Fibroblast of peridontal ligament (primary cell): Measurements from ENCODE around the gene KCNG2.

ENCODE experiments used
- DNase-seq: peaks from one replicate; pipeline ENCODE4 v3.0.0-alpha.2; 2010; ENCODE audit errors: extremely low read depth

The KCNG2 gene

DNA sequence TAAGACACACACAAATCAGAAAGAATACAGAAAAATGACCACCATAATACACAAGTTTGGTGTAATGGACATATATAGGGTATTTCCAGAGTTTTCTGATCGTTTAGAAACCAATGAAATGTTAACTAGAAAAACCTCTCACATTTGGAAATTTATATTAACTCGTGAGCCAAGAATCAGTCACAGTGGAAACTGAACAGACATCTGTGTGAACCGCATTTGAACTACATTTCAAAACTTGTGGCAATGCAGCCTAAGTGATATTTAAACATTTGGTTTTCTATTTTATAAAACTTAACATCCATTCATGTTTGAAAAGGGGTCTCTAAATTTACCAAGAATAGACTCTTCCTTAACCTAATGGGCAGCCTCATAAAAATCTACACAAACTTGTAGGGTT, 29.0 kb upstream of the KCNG2 start:
- no peak for DNase-seq

- DNase-seq: no peak
These were observed 27.8 kb upstream of the KCNG2 start for GRCh38 chr18:79769698-79770500.

DNA sequence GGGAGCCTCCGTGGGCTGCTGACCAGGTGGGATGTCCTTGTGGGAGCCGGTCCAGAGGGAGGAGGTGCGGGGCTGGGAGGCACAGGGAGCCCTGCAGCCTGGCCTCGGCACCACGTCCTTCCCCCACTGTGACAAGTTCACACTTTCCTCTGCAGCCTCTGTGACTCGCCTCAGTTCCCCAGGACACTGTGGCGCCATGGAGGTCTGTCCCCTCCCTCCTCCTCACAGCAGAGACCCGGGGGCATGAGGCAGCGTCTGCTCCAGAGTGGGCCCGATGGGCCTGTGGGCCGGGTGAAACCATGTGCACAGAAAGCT, 27.3 kb upstream of the KCNG2 start:
- no peak for DNase-seq

DNA sequence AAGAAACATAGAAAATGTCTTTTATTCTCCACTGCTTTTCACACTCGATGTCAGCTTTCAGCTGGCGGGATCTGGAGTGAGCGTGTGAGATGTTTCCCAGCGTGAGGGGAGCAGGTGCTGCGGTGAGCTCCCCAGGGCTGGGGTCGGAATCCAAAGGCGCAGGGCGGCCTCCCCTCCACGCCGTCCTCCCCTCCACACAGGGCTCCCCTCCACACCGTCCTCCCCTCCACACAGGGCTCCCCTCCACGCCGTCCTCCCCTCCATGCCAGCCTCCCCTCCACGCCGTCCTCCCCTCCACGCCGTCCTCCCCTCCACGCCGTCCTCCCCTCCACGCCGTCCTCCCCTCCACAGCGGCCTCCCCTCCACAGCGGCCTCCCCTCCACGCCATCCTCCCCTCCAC, 26.9 kb upstream of the KCNG2 start:
- no peak for DNase-seq

GRCh38 chr18:79771446-79772107, 26.2 kb upstream of the KCNG2 start:
- DNase-seq: no peak

GRCh38 chr18:79772108-79772864, 25.5 kb upstream of the KCNG2 start:
- no peak for DNase-seq

GRCh38 chr18:79772865-79773696, 24.7 kb upstream of the KCNG2 start:
- no peak for DNase-seq

GRCh38 chr18:79774111-79774510, 23.6 kb upstream of the KCNG2 start:
- no peak for DNase-seq

DNA sequence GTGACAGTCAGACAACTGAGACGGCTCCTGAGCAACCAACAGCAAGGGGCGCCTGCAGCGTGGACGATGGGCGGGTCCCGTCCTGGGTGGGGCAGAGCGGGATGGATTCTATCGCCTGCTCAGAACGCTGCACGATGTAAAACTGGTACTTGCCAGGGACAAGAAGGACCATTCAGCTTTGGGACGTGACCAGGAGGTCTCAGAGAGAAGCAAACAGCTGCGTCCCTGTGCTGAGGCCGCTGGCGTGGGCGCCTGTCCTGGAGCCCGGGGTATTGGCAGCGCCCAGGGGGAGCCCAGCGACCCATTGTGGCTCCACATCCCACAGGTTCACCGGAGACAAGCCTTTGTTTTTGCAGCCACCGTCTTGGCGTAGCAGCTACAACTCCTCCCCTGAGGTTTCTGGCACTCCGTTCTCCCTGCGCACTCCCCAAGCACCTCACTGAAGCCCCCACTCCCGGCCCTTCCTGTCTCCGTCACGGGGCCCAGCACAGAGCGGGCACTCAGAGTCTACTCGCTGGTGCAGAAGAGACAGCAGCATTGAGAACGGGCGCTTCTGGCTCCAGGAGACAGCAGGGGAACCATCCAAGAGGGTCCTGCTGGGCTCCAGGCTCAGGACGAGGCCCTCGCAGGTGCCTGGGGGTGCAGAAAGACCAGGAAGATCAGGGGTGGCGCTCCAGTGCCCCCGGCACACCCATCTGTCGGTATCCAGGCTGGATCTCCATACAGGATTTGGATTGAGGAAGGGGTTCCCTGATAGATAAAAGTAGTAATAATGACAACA, 22.1 kb upstream of the KCNG2 start:
- no peak for DNase-seq

DNA sequence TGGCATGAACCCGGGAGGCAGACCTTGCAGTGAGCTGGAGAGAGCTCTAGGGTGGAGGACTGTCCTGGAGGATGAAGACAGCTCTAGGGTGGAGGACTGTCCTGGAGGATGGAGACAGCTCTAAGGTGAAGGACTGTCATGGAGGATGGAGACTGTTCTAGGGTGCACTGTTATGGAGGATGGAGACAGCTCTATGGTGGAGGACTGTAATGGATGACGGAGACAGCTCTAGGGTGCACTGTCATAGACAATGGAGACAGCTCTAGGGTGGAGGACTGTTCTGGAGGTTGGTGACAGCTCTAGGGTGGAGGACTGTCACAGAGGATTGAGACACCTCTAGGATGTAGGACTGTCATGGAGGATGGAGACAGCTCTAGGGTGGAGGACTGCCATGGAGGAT, 21.1 kb upstream of the KCNG2 start:
- DNase-seq: no peak

DNA sequence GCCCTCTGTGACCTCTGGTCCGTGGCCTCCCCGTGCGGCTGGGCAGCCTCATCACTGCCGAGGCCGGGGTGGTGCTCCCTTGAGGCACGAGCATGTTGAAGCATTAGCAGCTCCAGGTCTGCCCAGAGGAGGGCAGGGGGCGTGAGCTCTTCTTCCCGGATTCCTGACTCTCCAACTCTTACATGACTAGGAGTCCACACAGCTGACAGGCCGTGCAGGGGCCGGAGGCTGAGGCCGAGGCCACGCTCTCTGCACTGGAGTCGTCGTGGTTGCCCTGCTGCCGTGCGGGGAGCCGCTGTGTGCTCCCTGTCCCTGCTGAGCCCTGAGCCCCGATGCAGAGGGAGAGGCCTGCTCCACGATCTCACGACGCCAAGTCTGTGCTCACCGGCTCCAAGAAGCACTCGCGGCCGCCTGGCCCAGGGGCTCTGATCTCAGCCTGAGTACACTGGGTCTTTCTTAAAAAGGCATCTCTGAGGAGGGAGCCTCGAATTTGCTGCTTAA, 19.4 kb upstream of the KCNG2 start:
- DNase-seq: no peak

DNA sequence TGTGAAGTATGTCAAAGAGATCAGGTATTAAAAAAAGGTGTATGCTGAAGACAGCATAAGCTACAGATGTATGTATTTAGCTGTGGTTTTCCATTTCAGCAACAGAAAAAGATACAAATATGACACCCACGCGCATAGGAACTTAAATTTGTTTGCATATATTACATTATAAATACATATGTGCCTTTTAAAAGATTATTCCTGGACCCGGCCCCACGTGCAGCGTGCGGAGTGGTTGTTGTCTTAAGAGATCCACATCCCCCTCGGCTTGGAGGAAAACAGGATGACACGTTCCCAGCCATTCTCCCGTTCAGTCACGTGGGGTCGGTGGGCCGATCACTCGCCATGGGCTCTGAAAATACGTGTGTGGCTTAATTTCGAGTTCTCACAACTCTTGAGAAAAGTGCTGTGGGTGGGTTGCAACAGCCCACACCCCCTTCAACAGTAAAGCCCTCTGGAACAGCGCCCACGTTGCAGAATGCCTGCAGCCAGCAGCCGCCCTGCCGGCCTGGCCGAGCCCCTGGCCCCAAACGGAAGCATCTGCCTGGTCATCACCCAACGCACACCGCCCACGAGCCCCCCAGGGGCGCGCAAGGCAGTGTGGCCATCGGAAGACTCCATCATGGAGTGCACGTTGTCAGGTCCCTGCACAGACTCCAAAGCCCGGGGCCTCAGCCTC, 18.6 kb upstream of the KCNG2 start:
- no peak for DNase-seq

DNA sequence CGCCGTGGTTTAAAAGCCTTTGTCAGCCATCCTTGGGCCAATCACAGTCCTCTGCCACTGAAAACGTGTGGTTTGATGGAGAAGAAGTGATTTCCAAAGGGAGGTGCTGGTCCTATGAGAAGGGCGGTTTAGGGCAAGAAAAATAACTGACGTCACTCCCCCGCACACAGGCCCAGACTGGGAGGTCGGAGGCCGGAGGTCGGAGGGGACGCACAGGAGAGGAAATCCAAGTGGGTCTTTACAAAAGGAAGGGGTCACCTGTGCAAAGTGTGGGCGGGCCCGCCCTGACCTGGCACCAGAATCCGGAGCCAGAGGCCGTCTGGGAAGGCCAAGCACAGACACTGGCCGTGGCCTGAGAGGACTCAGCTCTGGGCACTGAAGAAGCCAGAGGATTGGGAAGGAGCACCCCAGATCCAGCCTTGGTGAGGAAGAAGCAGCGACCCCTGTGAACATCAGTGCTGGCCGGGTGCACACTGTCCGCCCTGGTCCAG, 18.0 kb upstream of the KCNG2 start:
- DNase-seq: no peak

DNA sequence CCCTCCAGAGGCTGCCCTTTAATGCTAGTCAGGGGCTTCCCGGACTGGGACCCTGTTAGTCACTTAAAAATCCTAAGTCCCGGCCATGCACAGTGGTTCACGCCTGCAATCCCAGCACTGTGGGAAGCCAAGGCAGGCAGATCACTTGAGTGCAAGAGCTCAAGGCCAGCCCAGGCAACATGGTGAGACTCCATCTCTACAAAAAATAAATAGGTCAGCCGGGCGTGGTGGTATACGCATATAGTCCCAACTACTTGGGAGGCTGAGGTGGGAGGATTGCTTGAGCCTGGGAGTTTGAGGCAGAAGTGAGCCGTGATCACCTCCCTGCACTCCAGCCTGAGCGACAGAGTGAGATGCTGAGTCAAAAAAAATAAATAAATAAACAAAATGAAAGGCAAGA, 17.2 kb upstream of the KCNG2 start:
- no peak for DNase-seq

- DNase-seq: no peak
These were observed 16.3 kb upstream of the KCNG2 start for GRCh38 chr18:79781331-79781941.

DNA sequence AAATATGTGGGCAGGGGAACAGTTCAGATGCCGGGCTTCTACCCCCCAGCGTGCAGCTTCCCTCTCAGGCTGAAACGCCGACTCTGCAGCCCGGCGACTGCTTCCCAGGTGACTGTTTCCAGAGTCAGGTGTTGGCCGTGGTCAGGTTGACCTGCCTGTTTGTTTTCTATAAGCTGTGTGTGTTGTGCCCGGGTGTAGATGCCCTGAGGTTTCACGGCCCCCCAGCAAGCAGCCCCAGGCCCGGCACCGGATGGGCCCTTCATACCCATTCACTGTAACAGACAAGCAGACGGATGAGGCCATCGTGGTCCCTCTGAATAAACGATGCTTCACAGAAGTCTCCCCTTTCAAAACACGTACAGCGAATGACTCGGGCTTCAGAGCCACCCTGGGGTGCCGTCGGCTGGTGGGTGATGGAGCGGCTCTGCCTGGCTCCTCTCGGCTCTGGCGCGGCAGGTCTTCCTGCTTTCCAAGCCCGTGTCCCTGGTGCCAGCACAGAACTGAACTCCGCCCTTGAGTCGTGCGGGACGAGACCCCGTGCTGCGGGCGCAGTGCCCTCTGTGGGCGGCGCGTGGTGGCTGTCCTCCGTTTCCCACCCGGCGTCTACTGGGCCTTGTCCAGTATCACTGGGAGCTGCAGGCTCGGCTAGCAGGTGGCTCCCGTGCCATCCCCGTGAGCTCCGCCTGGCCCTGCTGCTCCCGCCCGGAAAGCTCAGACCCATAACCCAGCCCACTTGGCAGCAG, 15.0 kb upstream of the KCNG2 start:
- no peak for DNase-seq

DNA sequence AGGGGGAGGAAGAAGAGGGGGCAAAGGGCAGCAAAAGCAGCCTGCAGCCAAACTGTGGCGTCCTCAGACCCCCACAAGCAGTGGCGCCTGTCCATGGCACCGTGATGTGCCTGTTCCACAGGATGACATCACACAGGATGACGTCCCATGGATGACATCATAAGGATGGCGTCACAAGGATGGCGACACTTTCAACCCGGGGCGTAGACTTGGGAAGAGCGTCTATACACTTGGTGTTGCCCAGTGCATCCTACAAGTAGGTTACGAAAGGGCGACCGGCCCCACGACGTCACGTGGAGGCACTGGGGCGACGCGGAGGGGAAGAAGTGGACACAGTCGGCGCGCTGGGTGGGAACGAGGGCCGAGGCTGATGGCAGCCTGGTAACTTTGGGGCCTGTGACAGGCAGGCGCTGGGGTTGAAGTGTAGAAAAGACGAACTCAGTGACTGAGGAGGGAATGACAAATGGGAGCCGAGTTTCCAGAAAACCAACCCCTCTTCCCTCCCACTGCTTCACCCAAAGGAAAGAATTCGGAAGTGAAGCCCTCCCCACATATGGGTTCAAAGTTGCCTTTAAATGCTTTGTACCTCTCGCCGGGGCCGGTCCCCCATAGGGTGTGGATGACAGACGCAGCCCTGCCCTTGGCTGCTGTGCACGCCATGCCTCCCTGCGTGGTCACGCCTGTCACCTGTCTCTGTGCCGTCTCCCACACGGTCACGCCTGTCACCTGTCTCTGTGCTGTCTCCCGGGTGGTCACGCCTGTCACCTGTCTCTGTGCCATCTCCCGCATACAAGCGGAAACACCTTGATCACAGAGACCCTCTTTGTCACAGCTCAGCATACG, 13.4 kb upstream of the KCNG2 start:
- DNase-seq: no peak
